ENCODE results near the gene DHRSX. TPM values are rescaled to one million over a fixed set of nuclear protein-coding genes. Genes with fewer than 3 reads are reported as not detected.
"Not testable (repeated sequence)": the region's sequence is repeated elsewhere in the genome, so short reads cannot be mapped to it uniquely, and the experiment has no call there.

Gene DHRSX
- total and polyA plus RNA-seq, 2 experiments from 2014 or later, result 37.2 to 71.7 TPM

DNA sequence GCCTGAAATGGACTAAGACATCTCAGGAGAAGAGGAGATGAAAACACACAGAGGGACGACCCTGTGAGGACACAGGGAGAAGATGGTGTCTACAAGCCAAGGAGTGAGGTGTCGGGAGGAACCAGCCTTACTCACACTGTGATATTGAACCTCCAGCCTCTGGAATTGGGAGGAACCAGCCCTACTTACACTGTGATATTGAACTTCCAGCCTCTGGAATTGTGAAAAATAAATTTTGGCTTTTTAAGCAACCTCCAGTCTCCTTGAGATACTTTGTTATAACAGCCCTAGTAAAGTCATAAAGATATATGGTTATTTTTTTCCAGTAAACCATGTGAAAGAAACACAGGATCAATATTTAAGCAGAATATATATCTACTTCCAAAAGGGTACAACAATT, 76.5 kb downstream of the DHRSX start:
- no peak for DNase-seq (ENCODE audit: low spot score)
- TF ChIP-seq EZH2phosphoT487 (IDR thresholded peaks at IDR 0.05; ENCODE audit: low read depth, severe bottlenecking, unreplicated experiment), result no peak
- no peak for TF ChIP-seq EZH2 (IDR thresholded peaks at IDR 0.05; ENCODE audit: borderline replicate concordance)
- H3K4me3 ChIP-seq, result no peak overlapping the region
- no peaks in the 10 kb centered on the region for H3K9me2 ChIP-seq (replicated peaks; ENCODE audit: insufficient read depth)
- no peak overlapping the region for H2AFZ ChIP-seq
- peaks cover 4% of the 10 kb centered on the region for H3K79me2 ChIP-seq
- no peaks in the 10 kb centered on the region for H3K9me3 ChIP-seq (ENCODE audit: low read depth)
- H3K27ac ChIP-seq, result no peak overlapping the region
- WGBS (ENCODE audit: low lambda C conversion rate, missing lambda C conversion rate), result 90% methylated on average over 2 of the region's 2 CpGs
- no peaks in the 10 kb centered on the region for H3K36me3 ChIP-seq (replicated peaks; ENCODE audit: insufficient read depth, low read depth)
- H3K4me2 ChIP-seq, result no peak overlapping the region
- no peaks in the 10 kb centered on the region for H4K20me1 ChIP-seq (ENCODE audit: insufficient read depth, poor library complexity, severe bottlenecking)
- no peaks in the 10 kb centered on the region for H3K27me3 ChIP-seq
- no peaks in the 10 kb centered on the region for H3K4me1 ChIP-seq (ENCODE audit: insufficient read depth)

DNA sequence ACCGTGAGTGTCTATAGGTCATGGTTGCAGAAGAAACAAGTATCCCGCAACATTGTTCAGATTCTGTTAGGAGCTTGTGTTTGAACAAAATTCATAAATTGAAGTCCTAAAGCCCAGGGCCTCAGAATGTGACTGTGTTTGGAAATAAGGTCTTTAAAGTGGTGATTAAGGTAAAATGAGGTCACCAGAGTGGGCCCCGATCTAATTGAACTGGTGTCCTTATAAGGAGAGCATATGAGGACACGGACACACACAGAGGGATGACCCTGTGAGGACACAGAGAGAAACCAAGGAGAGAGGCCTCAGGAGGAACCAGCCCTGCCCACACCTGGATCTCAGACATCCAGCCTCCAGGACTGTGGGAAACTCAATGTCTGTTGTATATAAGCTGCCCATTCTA, 76.9 kb downstream of the DHRSX start:
- Histone ChIP-seq H3K4me2 (no peak overlapping the region), H3K79me2 (peaks cover 4% of the 10 kb centered on the region), H3K27ac (no peak overlapping the region), H4K20me1 (ENCODE audit: insufficient read depth, poor library complexity, severe bottlenecking) (no peaks in the 10 kb centered on the region), H3K36me3 (replicated peaks; ENCODE audit: insufficient read depth, low read depth) (no peaks in the 10 kb centered on the region), H3K4me1 (ENCODE audit: insufficient read depth) (no peaks in the 10 kb centered on the region), H3K9me3 (ENCODE audit: low read depth) (no peaks in the 10 kb centered on the region), H2AFZ (no peak overlapping the region), H3K4me3 (no peak overlapping the region), H3K9me2 (replicated peaks; ENCODE audit: insufficient read depth) (no peaks in the 10 kb centered on the region), H3K27me3 (no peaks in the 10 kb centered on the region)
- no peak for DNase-seq (ENCODE audit: low spot score)
- no peak for TF ChIP-seq EZH2 (IDR thresholded peaks at IDR 0.05; ENCODE audit: borderline replicate concordance)
- TF ChIP-seq, protein P1, sequence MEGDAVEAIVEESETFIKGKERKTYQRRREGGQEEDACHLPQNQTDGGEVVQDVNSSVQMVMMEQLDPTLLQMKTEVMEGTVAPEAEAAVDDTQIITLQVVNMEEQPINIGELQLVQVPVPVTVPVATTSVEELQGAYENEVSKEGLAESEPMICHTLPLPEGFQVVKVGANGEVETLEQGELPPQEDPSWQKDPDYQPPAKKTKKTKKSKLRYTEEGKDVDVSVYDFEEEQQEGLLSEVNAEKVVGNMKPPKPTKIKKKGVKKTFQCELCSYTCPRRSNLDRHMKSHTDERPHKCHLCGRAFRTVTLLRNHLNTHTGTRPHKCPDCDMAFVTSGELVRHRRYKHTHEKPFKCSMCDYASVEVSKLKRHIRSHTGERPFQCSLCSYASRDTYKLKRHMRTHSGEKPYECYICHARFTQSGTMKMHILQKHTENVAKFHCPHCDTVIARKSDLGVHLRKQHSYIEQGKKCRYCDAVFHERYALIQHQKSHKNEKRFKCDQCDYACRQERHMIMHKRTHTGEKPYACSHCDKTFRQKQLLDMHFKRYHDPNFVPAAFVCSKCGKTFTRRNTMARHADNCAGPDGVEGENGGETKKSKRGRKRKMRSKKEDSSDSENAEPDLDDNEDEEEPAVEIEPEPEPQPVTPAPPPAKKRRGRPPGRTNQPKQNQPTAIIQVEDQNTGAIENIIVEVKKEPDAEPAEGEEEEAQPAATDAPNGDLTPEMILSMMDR (IDR thresholded peaks at IDR 0.05; ENCODE audit: poor library complexity), result no peak
- TF ChIP-seq EZH2phosphoT487 (IDR thresholded peaks at IDR 0.05; ENCODE audit: low read depth, severe bottlenecking, unreplicated experiment), result no peak
- 77% methylated on average over 4 of the region's 4 CpGs for WGBS (ENCODE audit: low lambda C conversion rate, missing lambda C conversion rate)

DNA sequence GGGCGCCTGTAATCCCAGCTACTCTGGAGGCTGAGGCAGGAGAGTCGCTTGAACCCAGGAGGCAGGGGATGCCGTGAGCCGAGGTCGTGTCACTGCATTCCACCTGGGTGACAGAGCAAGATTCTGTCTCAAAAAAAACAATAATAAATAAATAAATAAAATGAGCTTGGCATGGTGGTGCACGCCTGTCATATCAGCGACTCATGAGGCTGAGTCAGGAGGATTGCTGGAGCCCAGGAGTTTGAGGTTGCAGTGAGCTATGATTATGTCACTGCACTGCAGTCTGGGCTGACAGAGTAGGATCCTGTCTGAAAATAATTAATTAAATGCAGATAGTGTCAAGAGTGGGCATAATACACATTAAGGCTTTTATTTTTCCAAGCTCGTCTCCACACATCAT, 77.5 kb downstream of the DHRSX start:
- TF ChIP-seq EZH2phosphoT487 (IDR thresholded peaks at IDR 0.05; ENCODE audit: low read depth, severe bottlenecking, unreplicated experiment) (no peak), EZH2 (IDR thresholded peaks at IDR 0.05; ENCODE audit: borderline replicate concordance) (no peak)
- TF ChIP-seq, protein P1 (IDR thresholded peaks at IDR 0.05; ENCODE audit: poor library complexity), result no peak
- H2AFZ ChIP-seq, result no peak overlapping the region

DNA sequence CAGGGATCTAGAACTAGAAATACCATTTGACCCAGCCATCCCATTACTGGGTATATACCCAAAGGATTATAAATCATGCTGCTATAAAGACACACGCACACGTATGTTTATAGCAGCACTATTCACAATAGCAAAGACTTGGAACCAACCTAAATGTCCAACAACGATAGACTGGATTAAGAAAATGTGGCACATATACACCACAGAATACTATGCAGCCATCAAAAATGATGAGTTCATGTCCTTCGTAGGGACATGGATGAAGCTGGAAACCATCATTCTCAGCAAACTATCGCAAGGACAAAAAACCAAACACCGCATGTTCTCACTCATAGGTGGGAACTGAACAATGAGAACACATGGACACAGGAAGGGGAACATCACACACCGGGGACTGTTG, 81.4 kb downstream of the DHRSX start:
- not testable (repeated sequence) for H3K36me3 ChIP-seq (replicated peaks; ENCODE audit: insufficient read depth, low read depth); H3K4me1 ChIP-seq (ENCODE audit: insufficient read depth); H3K9me3 ChIP-seq (ENCODE audit: low read depth); H4K20me1 ChIP-seq (ENCODE audit: insufficient read depth, poor library complexity, severe bottlenecking); H3K4me3 ChIP-seq; H3K9me2 ChIP-seq (replicated peaks; ENCODE audit: insufficient read depth); H3K27ac ChIP-seq; H2AFZ ChIP-seq; H3K27me3 ChIP-seq; DNase-seq (ENCODE audit: low spot score); H3K4me2 ChIP-seq
- H3K79me2 ChIP-seq, result peaks cover 20% of the 10 kb centered on the region
- 97% methylated on average over 6 of the region's 7 CpGs for WGBS (ENCODE audit: low lambda C conversion rate, missing lambda C conversion rate)

More for the DNA sequence above, 77.5 kb downstream of the DHRSX start:
- WGBS (ENCODE audit: low lambda C conversion rate, missing lambda C conversion rate), result 91% methylated on average over 8 of the region's 8 CpGs
- Histone ChIP-seq H3K4me3 (no peak overlapping the region), H3K27ac (no peak overlapping the region), H4K20me1 (ENCODE audit: insufficient read depth, poor library complexity, severe bottlenecking) (no peaks in the 10 kb centered on the region), H3K4me2 (no peak overlapping the region), H3K27me3 (no peaks in the 10 kb centered on the region), H3K79me2 (peaks cover 3% of the 10 kb centered on the region), H3K4me1 (ENCODE audit: insufficient read depth) (no peaks in the 10 kb centered on the region), H3K9me3 (ENCODE audit: low read depth) (no peaks in the 10 kb centered on the region), H3K36me3 (replicated peaks; ENCODE audit: insufficient read depth, low read depth) (no peaks in the 10 kb centered on the region), H3K9me2 (replicated peaks; ENCODE audit: insufficient read depth) (no peaks in the 10 kb centered on the region)
- DNase-seq (ENCODE audit: low spot score), result no peak
